ENCODE data around the gene MIPEP.

MIPEP gene

GRCh38 chr13:23865026-23865425 lies 24.2 kb downstream of the MIPEP start:
- Histone ChIP-seq H3K4me1 (ENCODE audit: low read depth, poor library complexity, severe bottlenecking) (no peaks in the 10 kb centered on the region), H4K20me1 (ENCODE audit: insufficient read depth) (no peaks in the 10 kb centered on the region), H3K4me3 (IDR thresholded peaks at IDR 0.05; ENCODE audit: insufficient read depth, low read depth, low read length) (no peak overlapping the region), H3K9ac (no peak overlapping the region), H3K36me3 (ENCODE audit: insufficient read depth) (no peaks in the 10 kb centered on the region), H3K79me2 (ENCODE audit: insufficient read depth, low read depth) (no peaks in the 10 kb centered on the region), H3K27ac (no peak overlapping the region), H3K4me2 (no peak overlapping the region), H2AFZ (ENCODE audit: low read depth) (no peak overlapping the region), H3K27me3 (ENCODE audit: insufficient read depth, low read depth) (no peaks in the 10 kb centered on the region)
- no peak for TF ChIP-seq CTCF (conservative IDR thresholded peaks at IDR 0.05; ENCODE audit: low read depth, low read length)

GRCh38 chr13:23861310-23861709 lies 27.9 kb downstream of the MIPEP start:
- no peak for TF ChIP-seq CTCF (conservative IDR thresholded peaks at IDR 0.05; ENCODE audit: low read depth, low read length)
- H3K27ac ChIP-seq: no peak overlapping the region
- no peaks in the 10 kb centered on the region for H3K27me3 ChIP-seq (ENCODE audit: insufficient read depth, low read depth)
- no peak overlapping the region for H3K4me3 ChIP-seq (IDR thresholded peaks at IDR 0.05; ENCODE audit: insufficient read depth, low read depth, low read length)
- H3K79me2 ChIP-seq (ENCODE audit: insufficient read depth, low read depth): no peaks in the 10 kb centered on the region
- no peaks in the 10 kb centered on the region for H4K20me1 ChIP-seq (ENCODE audit: insufficient read depth)
- no peaks in the 10 kb centered on the region for H3K36me3 ChIP-seq (ENCODE audit: insufficient read depth)
- no peak overlapping the region for H2AFZ ChIP-seq (ENCODE audit: low read depth)
- peaks cover 10% of the 10 kb centered on the region for H3K4me1 ChIP-seq (ENCODE audit: low read depth, poor library complexity, severe bottlenecking)
- no peak overlapping the region for H3K4me2 ChIP-seq
- no peak overlapping the region for H3K9ac ChIP-seq

- no peaks in the 10 kb centered on the region for H3K27me3 ChIP-seq (ENCODE audit: insufficient read depth, low read depth)
- H3K4me2 ChIP-seq: no peak overlapping the region
- H3K79me2 ChIP-seq (ENCODE audit: insufficient read depth, low read depth): no peaks in the 10 kb centered on the region
- TF ChIP-seq CTCF (conservative IDR thresholded peaks at IDR 0.05; ENCODE audit: low read depth, low read length): no peak
- H3K4me1 ChIP-seq (ENCODE audit: low read depth, poor library complexity, severe bottlenecking): peaks cover 24% of the 10 kb centered on the region
- no peaks in the 10 kb centered on the region for H4K20me1 ChIP-seq (ENCODE audit: insufficient read depth)
- no peaks in the 10 kb centered on the region for H3K36me3 ChIP-seq (ENCODE audit: insufficient read depth)
- no peak overlapping the region for H3K4me3 ChIP-seq (IDR thresholded peaks at IDR 0.05; ENCODE audit: insufficient read depth, low read depth, low read length)
- no peak overlapping the region for H3K27ac ChIP-seq
- H2AFZ ChIP-seq (ENCODE audit: low read depth): no peak overlapping the region
- H3K9ac ChIP-seq: no peak overlapping the region
These were observed 29.3 kb downstream of the MIPEP start for GRCh38 chr13:23859904-23860303.

GRCh38 chr13:23859455-23859854 lies 29.7 kb downstream of the MIPEP start:
- no peak overlapping the region for H3K4me2 ChIP-seq
- H3K27ac ChIP-seq: no peak overlapping the region
- no peaks in the 10 kb centered on the region for H3K79me2 ChIP-seq (ENCODE audit: insufficient read depth, low read depth)
- H3K4me1 ChIP-seq (ENCODE audit: low read depth, poor library complexity, severe bottlenecking): peaks cover 29% of the 10 kb centered on the region
- H3K9ac ChIP-seq: no peak overlapping the region
- TF ChIP-seq CTCF (conservative IDR thresholded peaks at IDR 0.05; ENCODE audit: low read depth, low read length): no peak
- no peak overlapping the region for H2AFZ ChIP-seq (ENCODE audit: low read depth)
- H3K36me3 ChIP-seq (ENCODE audit: insufficient read depth): no peaks in the 10 kb centered on the region
- H4K20me1 ChIP-seq (ENCODE audit: insufficient read depth): no peaks in the 10 kb centered on the region
- H3K4me3 ChIP-seq (IDR thresholded peaks at IDR 0.05; ENCODE audit: insufficient read depth, low read depth, low read length): no peak overlapping the region
- H3K27me3 ChIP-seq (ENCODE audit: insufficient read depth, low read depth): no peaks in the 10 kb centered on the region
